ENCODE results near the gene EXOC4. TPM values are rescaled to one million over a fixed set of nuclear protein-coding genes. Genes with fewer than 3 reads are reported as not detected.

EXOC4 gene
- total RNA-seq, 4 donors from 2014 or later = 59.2 to 88.7 (median 71.6) TPM

GRCh38 chr7:133976140-133976539, 723.3 kb downstream of the EXOC4 start:
- no peak for ATAC-seq (ENCODE audit: low FRiP score)
- no peak for DNase-seq (ENCODE audit: low spot score)
- TF ChIP-seq CTCF (IDR thresholded peaks at IDR 0.05) = no peak

- no peak for TF ChIP-seq CTCF (IDR thresholded peaks at IDR 0.05)
- DNase-seq (ENCODE audit: low spot score) (no peak), ATAC-seq (ENCODE audit: low FRiP score) (no peak)
These were observed 724.8 kb downstream of the EXOC4 start for GRCh38 chr7:133977409-133978274.

GRCh38 chr7:133978502-133979295, 725.8 kb downstream of the EXOC4 start:
- no peak for TF ChIP-seq CTCF (IDR thresholded peaks at IDR 0.05)
- no peak for ATAC-seq (ENCODE audit: low FRiP score)
- DNase-seq (ENCODE audit: low spot score) = no peak

- no peak for ATAC-seq (ENCODE audit: low FRiP score)
- no peak for DNase-seq (ENCODE audit: low spot score)
- no peak for TF ChIP-seq CTCF (IDR thresholded peaks at IDR 0.05)
These were observed 727.9 kb downstream of the EXOC4 start for GRCh38 chr7:133980804-133981203.

GRCh38 chr7:133983685-133984419, 731.0 kb downstream of the EXOC4 start:
- TF ChIP-seq CTCF (IDR thresholded peaks at IDR 0.05) = no peak
- DNase-seq (ENCODE audit: low spot score) (no peak), ATAC-seq (ENCODE audit: low FRiP score) (no peak)

- DNase-seq (ENCODE audit: low spot score) (no peak), ATAC-seq (ENCODE audit: low FRiP score) (no peak)
- no peak for TF ChIP-seq CTCF (IDR thresholded peaks at IDR 0.05)
These were observed 732.4 kb downstream of the EXOC4 start for GRCh38 chr7:133985300-133985699.

Measured in omental fat pad (tissue), 4 donors.